GM18520 (cell line): ENCODE results near the gene L3MBTL4.
"Not testable (repeated sequence)": the region's sequence is repeated elsewhere in the genome, so short reads cannot be mapped to it uniquely, and the experiment has no call there.

Source experiments
- ATAC-seq: cut with Tn5 transposase; IDR thresholded peaks from one replicate; pipeline ENCODE4 v1.9.1; 2021; ENCODE audit not compliant: unreplicated experiment

Gene L3MBTL4

GRCh38 chr18:6202861-6203260 is 211.8 kb downstream of the L3MBTL4 start:
- ATAC-seq: no peak

- no peak for ATAC-seq
Observed at GRCh38 chr18:6200204-6200774, 214.4 kb downstream of the L3MBTL4 start.

GRCh38 chr18:6199777-6200176 is 214.9 kb downstream of the L3MBTL4 start:
- no peak for ATAC-seq

GRCh38 chr18:6198585-6198984 is 216.1 kb downstream of the L3MBTL4 start:
- no peak for ATAC-seq

GRCh38 chr18:6194640-6195039 is 220.1 kb downstream of the L3MBTL4 start:
- no peak for ATAC-seq

- ATAC-seq: not testable (repeated sequence)
Observed at GRCh38 chr18:6185782-6186181, 228.9 kb downstream of the L3MBTL4 start.

GRCh38 chr18:6174983-6175745 is 239.5 kb downstream of the L3MBTL4 start:
- no peak for ATAC-seq

GRCh38 chr18:6170604-6171003 is 244.1 kb downstream of the L3MBTL4 start:
- ATAC-seq: no peak

- ATAC-seq: no peak
Observed at GRCh38 chr18:6161549-6161948, 253.2 kb downstream of the L3MBTL4 start.

- ATAC-seq: no peak
Observed at GRCh38 chr18:6159426-6159825, 255.3 kb downstream of the L3MBTL4 start.

GRCh38 chr18:6158958-6159357 is 255.8 kb downstream of the L3MBTL4 start:
- ATAC-seq: no peak

GRCh38 chr18:6156446-6156845 is 258.3 kb downstream of the L3MBTL4 start:
- no peak for ATAC-seq

- no peak for ATAC-seq
Observed at GRCh38 chr18:6155707-6156106, 259.0 kb downstream of the L3MBTL4 start.

GRCh38 chr18:6150430-6150829 is 264.3 kb downstream of the L3MBTL4 start:
- no peak for ATAC-seq

- ATAC-seq: no peak
Observed at GRCh38 chr18:6146307-6146661, 268.4 kb downstream of the L3MBTL4 start.

- ATAC-seq: no peak
Observed at GRCh38 chr18:6145645-6146306, 268.9 kb downstream of the L3MBTL4 start.

- no peak for ATAC-seq
Observed at GRCh38 chr18:6139007-6139406, 275.7 kb downstream of the L3MBTL4 start.

GRCh38 chr18:6135901-6136300 is 278.8 kb downstream of the L3MBTL4 start:
- not testable (repeated sequence) for ATAC-seq

- not testable (repeated sequence) for ATAC-seq
Observed at GRCh38 chr18:6135029-6135428, 279.7 kb downstream of the L3MBTL4 start.

- no peak for ATAC-seq
Observed at GRCh38 chr18:6132751-6133368, 281.9 kb downstream of the L3MBTL4 start.

GRCh38 chr18:6120820-6121279 is 293.9 kb downstream of the L3MBTL4 start:
- no peak for ATAC-seq

GRCh38 chr18:6119761-6120160 is 294.9 kb downstream of the L3MBTL4 start:
- ATAC-seq: no peak
